GM12801 (cell line): Measurements from ENCODE around the gene MALRD1.

Experiments
- CTCF ChIP-seq: IDR thresholded peaks from one replicate; pipeline ENCODE4 v1.5.1; 2011; ENCODE audit warnings: control low read depth; ENCODE audit not compliant: insufficient read length; ENCODE audit errors: extremely low read depth

The MALRD1 gene

DNA sequence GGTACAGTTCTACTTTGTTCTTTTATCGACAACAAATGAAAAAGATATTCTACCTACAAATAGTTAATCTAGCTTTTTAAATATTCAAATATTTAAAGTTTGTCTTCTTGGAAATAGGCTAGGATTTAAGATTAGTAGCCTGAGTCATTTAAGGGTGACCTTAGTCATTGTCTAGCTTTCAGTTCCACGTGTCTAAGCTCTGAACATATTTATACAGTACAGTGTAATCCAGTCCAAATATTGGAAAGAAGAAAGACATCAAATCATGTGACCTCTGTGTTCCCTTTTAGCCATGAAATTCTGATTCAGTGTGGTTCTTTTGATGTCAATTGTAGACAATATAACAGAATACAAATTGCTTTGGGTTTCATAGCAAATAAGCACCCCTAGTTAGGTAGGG lies 121.1 kb downstream of the MALRD1 start:
- no peak for TF ChIP-seq CTCF

GRCh38 chr10:19178675-19179074 lies 130.1 kb downstream of the MALRD1 start:
- no peak for TF ChIP-seq CTCF

DNA sequence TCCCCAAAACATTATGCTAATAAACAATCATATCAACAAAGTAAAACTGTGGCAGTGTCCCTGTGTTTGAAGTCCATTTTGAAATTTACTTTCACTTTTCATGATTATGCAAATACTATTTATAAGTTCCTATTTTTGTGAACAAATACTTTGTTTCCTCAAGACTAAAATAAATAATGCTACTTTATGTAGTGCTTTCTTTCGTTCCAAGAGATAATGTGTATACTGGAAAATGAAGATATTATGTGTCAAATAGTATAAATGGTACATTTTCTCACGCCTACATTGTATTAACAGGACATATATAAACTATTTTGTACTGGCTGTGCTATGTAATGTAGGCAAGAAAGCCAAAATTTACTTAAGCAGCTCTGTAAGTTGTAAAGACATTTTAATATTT lies 136.3 kb downstream of the MALRD1 start:
- no peak for TF ChIP-seq CTCF

DNA sequence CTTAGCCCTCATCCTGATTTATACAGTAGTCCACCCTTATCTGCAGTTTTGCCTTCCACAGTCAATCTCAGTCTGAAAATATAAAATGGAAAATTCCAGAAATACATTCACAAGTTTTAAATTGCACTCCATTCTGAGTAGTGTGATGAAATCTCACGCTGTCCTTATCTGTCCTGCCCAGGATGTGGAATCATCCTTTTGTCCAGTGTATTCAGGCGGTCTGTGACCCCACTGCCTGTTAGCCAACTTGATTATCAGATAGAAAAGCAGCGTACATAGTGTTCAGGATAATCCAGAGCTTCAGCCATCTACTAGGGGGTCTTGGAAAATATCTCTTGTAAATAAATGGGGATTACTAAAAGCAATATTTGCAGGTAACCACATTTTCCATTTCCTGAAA lies 146.3 kb downstream of the MALRD1 start:
- TF ChIP-seq CTCF: no peak

- TF ChIP-seq CTCF: no peak
These were observed 147.1 kb downstream of the MALRD1 start for GRCh38 chr10:19195698-19196097.

- TF ChIP-seq CTCF: no peak
These were observed 151.6 kb downstream of the MALRD1 start for GRCh38 chr10:19200211-19200610.

- TF ChIP-seq CTCF: no peak
These were observed 155.8 kb downstream of the MALRD1 start for GRCh38 chr10:19204246-19204917.
